Measurements from ENCODE around the gene DEPP1. TPM values are rescaled to one million over a fixed set of nuclear protein-coding genes. Genes with fewer than 3 reads are reported as not detected.

DEPP1 gene
- total RNA-seq, 1 donor from 2014 or later = 0.26 TPM

DNA sequence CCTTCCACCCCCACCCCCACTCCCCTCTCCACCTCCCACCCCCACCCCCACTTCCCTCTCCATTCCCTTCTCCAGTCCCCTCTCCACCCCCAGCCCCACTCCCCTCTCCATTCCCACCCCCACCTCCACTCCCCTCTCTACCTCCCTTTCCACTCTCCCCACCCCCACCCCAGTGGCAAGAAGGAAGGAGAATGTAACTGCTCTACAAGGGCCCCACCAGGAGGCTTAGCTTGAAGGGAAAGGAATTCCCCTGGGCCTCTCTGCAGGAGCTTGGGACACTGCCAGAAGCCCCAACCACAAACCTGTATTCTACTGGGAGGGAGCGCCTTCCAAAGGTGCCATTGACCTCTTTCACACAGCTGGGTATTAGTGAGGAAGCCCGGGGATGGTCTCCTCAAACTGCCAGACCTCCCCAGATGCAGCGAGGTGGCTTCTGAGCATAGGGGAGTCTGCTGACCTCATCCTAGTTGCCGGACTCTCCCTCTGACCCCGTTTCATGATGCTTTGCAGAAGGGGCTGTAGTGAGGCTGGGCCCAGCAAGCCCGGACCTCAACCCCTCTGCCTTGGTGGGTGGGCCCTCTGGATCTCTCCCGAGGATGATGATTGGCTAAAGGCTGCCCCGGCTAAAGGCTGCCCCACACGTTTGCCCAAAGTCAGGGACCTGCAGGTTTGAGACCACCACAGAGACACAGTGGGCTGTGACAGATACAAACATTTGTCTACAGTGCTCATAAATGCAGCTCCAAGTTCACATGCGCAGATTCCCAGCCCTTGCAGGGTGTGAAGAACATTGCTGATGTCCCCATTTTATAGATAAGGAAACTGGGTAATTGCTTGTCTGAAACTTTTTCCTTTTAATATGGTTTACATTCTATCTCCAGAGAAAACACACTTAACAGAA lies 2.9 kb downstream of the DEPP1 start:
- FAIRE-seq (no peak), DNase-seq (ENCODE audit: low read depth) (peak; percentile 36)
- TF ChIP-seq, protein P1, sequence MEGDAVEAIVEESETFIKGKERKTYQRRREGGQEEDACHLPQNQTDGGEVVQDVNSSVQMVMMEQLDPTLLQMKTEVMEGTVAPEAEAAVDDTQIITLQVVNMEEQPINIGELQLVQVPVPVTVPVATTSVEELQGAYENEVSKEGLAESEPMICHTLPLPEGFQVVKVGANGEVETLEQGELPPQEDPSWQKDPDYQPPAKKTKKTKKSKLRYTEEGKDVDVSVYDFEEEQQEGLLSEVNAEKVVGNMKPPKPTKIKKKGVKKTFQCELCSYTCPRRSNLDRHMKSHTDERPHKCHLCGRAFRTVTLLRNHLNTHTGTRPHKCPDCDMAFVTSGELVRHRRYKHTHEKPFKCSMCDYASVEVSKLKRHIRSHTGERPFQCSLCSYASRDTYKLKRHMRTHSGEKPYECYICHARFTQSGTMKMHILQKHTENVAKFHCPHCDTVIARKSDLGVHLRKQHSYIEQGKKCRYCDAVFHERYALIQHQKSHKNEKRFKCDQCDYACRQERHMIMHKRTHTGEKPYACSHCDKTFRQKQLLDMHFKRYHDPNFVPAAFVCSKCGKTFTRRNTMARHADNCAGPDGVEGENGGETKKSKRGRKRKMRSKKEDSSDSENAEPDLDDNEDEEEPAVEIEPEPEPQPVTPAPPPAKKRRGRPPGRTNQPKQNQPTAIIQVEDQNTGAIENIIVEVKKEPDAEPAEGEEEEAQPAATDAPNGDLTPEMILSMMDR (IDR thresholded peaks at IDR 0.05; ENCODE audit: insufficient read depth, low read length, severe bottlenecking) = no peak
- H3K36me3 ChIP-seq (ENCODE audit: control insufficient read depth, insufficient read depth, low read length) = no peaks in the 10 kb centered on the region
- H3K4me3 ChIP-seq (ENCODE audit: low read depth, low read length) = no peak overlapping the region
- no peaks in the 10 kb centered on the region for H3K27me3 ChIP-seq (ENCODE audit: control insufficient read depth, insufficient read depth, low read length)

DNA sequence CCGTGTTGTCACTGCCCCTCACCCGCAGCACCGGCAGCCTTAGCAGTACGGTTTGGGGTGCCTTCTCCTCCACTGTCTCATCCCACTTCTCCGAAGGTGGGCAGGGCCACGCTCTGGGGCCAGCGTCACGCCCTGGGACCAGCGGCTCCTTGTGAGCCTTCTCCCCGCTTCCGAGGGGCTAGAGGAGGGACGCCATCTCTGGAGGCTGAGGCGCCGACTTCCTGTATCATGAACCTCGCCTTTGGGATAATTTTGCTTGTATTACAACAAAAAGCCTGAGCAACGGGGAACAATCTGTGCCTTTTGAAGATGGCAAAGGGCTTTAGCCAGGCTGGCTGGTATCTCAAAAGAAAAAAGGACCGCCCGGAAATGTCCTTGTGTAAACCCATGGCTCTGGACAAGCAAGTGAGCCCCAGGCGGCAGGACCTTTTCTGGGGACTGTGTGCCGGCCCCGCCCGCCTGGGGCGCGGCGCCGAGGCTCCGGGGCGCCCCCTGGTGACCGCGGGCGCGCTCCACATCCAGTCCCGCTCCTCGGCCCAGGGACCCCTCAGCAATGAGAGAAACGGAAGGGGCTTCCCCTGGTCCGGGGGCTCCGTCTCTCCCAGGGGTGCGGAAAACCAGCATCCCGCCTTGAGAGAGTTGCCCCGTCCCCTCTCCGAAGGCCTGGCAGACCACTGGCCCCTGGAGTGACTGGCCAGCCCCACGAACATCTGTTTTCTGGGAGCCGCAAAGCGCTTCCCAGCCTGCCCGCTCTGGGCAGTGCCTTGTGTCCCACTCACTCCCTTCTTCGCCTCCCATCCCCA lies 3.8 kb downstream of the DEPP1 start:
- Histone ChIP-seq H3K27me3 (ENCODE audit: control insufficient read depth, insufficient read depth, low read length) (no peaks in the 10 kb centered on the region), H3K4me3 (ENCODE audit: low read depth, low read length) (peak overlapping the region; percentile 50), H3K36me3 (ENCODE audit: control insufficient read depth, insufficient read depth, low read length) (no peaks in the 10 kb centered on the region)
- FAIRE-seq (no peak), DNase-seq (ENCODE audit: low read depth) (peak; percentile 17)
- TF ChIP-seq, protein P1 (IDR thresholded peaks at IDR 0.05; ENCODE audit: insufficient read depth, low read length, severe bottlenecking) = peak; percentile 79

DNA sequence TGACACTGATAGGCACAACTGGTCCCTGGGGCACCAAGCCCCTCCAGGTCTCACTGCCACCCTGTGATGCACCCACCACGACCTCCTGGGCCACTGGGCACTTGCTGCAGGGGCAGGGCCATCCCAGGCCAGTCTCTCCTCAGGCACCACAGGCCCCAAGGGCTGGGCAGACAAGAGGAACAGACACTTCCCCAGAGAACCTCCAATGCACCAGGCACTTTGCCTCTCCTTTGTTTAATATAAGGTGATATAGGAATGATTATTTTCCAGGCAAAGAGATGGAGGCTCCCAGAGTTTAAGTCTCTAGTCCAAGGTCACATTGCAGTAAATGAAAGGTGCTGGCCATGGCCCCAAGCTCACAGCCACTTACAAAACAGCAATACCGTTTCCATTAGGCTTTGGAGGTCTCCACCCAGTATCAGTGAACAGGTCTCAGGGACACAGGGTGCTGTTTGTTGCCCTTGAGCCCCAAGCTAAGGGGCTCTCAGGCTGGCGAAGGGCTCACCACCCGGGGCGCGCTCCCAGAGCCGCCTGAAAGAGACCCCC lies 4.5 kb downstream of the DEPP1 start:
- Histone ChIP-seq H3K4me3 (ENCODE audit: low read depth, low read length) (peak overlapping the region; percentile 50), H3K36me3 (ENCODE audit: control insufficient read depth, insufficient read depth, low read length) (no peaks in the 10 kb centered on the region), H3K27me3 (ENCODE audit: control insufficient read depth, insufficient read depth, low read length) (no peaks in the 10 kb centered on the region)
- DNase-seq (ENCODE audit: low read depth) (no peak), FAIRE-seq (no peak)
- TF ChIP-seq, protein P1 (IDR thresholded peaks at IDR 0.05; ENCODE audit: insufficient read depth, low read length, severe bottlenecking) = no peak

DNA sequence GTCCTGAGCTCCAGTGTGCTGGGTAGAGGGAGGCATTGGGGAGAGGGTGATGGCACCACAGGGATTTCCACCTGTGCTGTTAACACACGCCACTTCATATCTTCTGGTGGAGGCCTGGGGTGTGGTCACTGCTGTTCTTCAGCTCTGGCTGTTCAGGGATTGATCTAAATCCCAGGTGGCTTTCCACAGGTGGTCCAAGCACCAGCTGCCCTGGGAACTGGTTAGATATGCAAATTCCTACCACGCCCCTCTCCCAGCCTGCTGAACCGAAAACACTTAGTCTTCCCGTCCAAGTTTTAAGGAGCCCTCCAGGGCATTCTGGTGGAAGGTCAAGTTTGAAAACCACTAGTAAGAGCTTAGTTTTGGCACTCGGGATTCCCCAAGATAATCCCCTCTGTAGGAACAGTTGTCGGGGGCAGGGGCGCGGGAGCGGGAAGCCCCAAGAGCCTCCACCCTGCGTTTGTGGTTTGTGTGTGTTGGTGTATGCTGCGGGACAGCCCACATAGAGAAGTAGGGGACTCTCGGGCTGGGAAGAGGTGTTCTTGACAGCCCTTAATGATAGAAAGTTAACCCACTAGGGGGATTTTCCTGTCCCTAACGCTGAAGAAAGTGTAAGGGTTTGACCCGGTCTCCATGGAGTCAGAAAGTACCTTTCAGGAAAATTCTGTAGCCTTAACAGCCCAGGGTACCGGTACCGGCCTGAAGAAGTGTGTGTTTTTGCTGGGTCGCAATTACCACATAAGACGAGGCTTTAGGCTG lies 5.1 kb downstream of the DEPP1 start:
- Histone ChIP-seq H3K36me3 (ENCODE audit: control insufficient read depth, insufficient read depth, low read length) (no peaks in the 10 kb centered on the region), H3K4me3 (ENCODE audit: low read depth, low read length) (no peak overlapping the region), H3K27me3 (ENCODE audit: control insufficient read depth, insufficient read depth, low read length) (no peaks in the 10 kb centered on the region)
- DNase-seq (ENCODE audit: low read depth) (no peak), FAIRE-seq (no peak)
- TF ChIP-seq, protein P1 (IDR thresholded peaks at IDR 0.05; ENCODE audit: insufficient read depth, low read length, severe bottlenecking) = no peak

DNA sequence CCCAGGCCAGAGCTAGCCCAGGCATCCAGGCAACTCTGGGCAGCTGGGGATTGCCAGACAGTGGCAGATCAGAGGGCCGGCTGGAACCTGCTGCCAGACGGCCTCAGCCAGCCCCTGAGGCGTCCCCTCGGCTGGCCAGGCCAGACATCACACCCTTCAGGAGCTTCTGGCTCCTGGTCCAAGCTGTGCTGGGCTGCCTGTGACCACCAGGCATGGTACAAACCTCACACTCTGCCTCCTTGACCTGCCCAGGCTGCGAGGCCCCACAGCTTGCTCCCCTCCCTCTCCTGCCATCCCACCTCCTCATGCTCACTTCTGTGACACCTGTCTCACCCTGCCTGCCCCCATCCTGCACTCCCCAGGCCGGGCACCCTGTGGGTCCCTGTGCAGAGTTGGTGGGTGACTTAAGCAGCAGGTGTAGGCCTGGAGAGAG lies 5.7 kb downstream of the DEPP1 start:
- DNase-seq (ENCODE audit: low read depth) (no peak), FAIRE-seq (no peak)
- TF ChIP-seq, protein P1 (IDR thresholded peaks at IDR 0.05; ENCODE audit: insufficient read depth, low read length, severe bottlenecking) = no peak
- Histone ChIP-seq H3K27me3 (ENCODE audit: control insufficient read depth, insufficient read depth, low read length) (no peaks in the 10 kb centered on the region), H3K36me3 (ENCODE audit: control insufficient read depth, insufficient read depth, low read length) (no peaks in the 10 kb centered on the region), H3K4me3 (ENCODE audit: low read depth, low read length) (no peak overlapping the region)
